ENCODE data around the gene KRT73.
"Not testable (repeated sequence)": the region's sequence is repeated elsewhere in the genome, so short reads cannot be mapped to it uniquely, and the experiment has no call there.

The KRT73 gene

DNA sequence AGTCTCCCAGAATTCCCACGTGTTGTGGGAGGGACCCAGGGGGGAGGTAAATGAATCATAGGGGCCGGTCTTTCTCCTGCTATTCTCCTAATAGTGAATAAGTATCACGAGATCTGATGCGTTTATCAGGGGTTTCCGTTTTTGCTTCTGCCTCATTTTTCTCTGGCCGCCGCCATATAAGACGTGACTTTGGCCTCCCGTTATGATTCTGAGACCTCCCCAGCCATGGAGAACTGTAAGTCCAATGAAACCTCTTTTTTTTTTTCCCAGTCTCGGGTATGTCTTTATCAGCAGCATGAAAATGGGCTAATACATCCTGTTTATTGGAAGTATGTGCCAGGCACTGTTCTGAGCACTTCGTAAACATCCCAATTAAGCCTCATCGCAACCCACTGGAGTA is 17.9 kb downstream of the KRT73 start:
- no peak for DNase-seq (ENCODE audit: low read depth in 2 of 2)

GRCh38 chr12:52600071-52600470 is 18.3 kb downstream of the KRT73 start:
- no peak for DNase-seq (ENCODE audit: low read depth in 2 of 2)

- DNase-seq (ENCODE audit: low read depth in 2 of 2), result no peak
Observed at GRCh38 chr12:52598966-52599365, 19.4 kb downstream of the KRT73 start.

DNA sequence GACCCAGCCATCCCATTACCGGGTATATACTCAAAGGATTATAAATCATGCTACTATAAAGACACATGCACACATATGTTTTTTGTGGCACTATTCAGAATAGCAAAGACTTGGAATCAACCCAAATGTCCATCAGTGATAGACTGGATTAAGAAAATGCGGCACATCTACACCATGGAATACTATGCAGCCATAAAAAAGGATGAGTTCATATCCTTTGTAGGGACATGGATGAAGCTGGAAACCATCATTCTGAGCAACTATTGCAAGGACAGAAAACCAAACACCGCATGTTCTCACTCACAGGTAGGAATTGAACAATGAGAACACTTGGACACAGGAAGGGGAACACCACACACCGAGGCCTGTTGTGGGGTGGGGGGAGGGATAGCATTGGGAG is 24.1 kb downstream of the KRT73 start:
- DNase-seq (ENCODE audit: low read depth in 2 of 2), result not testable (repeated sequence)

- DNase-seq (ENCODE audit: low read depth in 2 of 2), result no peak
Observed at GRCh38 chr12:52591521-52591920, 26.8 kb downstream of the KRT73 start.

GRCh38 chr12:52590021-52590420 is 28.3 kb downstream of the KRT73 start:
- DNase-seq (ENCODE audit: low read depth in 2 of 2), result no peak

DNA sequence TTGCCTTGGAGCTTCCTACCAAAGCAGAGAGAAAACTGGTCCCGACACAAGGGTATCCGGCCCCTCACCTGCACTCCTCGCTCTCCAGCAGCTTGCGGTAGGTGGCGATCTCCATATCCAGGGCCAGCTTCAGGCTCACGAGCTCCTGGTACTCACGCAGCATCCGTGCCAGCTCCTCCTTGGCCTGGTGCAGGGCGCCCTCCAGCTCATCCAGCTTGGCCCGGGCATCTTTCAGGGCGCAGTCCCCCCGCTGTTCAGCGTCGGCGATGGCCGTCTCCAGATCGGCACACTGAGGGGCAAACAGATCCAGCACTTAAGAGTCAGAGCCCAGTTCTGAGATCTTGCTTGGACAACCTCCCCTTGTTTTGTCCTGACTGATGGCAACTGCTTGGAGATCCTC is 30.8 kb downstream of the KRT73 start:
- no peak for DNase-seq (ENCODE audit: low read depth in 2 of 2)

DNA sequence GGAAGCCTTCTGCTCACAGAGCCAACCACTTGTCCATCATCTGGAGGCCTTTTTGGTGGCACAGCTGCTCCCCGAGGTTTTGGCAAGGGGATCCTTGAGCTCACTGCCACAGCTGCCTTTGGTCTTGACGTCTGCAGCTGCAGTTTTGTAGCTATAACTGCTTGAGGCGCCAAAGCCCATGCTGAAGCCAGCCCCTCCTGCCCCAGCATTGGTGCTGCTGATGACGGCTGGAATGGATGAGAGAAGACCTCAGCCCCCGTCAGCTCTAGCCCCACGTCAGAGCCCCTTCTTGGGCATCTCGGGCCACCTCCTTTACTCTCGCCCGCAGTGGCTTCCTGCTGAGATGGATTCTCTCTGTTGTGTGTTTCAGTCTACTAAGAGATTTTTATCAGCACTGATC is 32.4 kb downstream of the KRT73 start:
- DNase-seq (ENCODE audit: low read depth in 2 of 2), result peak; percentile 14 to 37

GRCh38 chr12:52585066-52585465 is 33.3 kb downstream of the KRT73 start:
- DNase-seq (ENCODE audit: low read depth in 2 of 2), result no peak

- DNase-seq (ENCODE audit: low read depth in 2 of 2), result no peak
Observed at GRCh38 chr12:52584156-52584682, 34.1 kb downstream of the KRT73 start.

- peak; percentile 34 to 51 for DNase-seq (ENCODE audit: low read depth in 2 of 2)
Observed at GRCh38 chr12:52582971-52583456, 35.3 kb downstream of the KRT73 start.

GRCh38 chr12:52582486-52582885 is 35.9 kb downstream of the KRT73 start:
- no peak for DNase-seq (ENCODE audit: low read depth in 2 of 2)

DNA sequence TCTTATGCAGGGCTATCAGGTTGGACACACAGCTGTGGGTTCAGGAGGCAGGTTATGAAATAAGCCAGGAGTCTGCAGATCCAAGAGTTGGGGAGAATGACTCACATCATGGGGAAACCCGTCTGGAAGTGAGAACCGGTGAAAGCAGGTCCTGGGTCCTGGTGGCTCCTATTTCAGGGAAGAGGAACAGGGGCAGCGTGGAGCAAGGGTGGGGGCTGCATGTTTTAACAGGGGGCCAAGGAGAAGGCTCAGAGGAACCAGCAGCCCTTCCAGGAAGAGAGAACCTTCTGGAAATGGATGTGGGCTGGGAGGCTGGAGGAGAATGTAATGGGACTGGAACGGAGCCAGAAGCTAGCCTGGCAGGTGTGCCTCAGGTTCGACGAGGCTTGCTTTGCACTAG is 36.9 kb downstream of the KRT73 start:
- DNase-seq (ENCODE audit: low read depth in 2 of 2), result no peak

- no peak for DNase-seq (ENCODE audit: low read depth in 2 of 2)
Observed at GRCh38 chr12:52581066-52581465, 37.3 kb downstream of the KRT73 start.

DNA sequence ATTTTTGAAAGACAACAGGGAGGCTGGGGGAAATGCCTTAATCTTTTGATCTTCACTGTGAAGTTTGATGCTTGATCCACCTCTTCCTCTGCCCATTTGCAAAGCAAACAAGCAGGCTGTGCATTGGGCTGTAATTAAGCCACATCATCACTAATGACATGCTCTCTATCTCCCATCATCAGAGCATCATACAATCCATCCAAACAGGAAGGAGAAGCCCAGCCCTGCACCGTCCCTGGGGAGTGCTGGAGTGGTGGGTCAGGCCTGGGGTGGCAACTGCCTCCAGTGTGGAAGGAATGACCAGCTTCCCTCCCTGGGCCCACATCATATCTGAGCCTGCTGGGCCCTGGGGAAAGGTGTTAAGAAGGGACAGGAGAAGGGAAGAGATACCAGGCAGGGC is 37.9 kb downstream of the KRT73 start:
- DNase-seq (ENCODE audit: low read depth in 2 of 2), result no peak

GRCh38 chr12:52579468-52580465 is 38.6 kb downstream of the KRT73 start:
- no peak for DNase-seq (ENCODE audit: low read depth in 2 of 2)

DNA sequence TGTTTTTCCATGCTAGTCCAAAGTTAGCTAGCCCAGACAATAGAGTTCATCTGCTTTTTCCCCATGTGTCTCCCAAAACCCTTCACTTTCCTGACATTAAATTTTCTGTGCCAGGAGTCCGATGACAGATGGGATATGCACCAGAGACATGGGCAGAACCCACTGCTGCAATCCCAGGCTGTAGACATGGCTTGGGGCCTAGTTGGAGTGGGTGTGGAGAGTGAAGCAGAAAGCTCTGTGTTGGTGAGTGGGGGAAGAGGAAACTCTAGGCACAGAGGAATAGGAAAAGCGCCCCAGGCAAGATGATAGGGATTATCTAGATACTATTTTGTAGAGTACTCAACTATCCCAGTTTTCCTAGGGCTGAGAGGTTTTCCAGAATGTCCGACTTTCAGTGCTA is 39.9 kb downstream of the KRT73 start:
- no peak for DNase-seq (ENCODE audit: low read depth in 2 of 2)

- no peak for DNase-seq (ENCODE audit: low read depth in 2 of 2)
Observed at GRCh38 chr12:52577316-52577715, 41.0 kb downstream of the KRT73 start.

- no peak for DNase-seq (ENCODE audit: low read depth in 2 of 2)
Observed at GRCh38 chr12:52575948-52576347, 42.4 kb downstream of the KRT73 start.

GRCh38 chr12:52575256-52575655 is 43.1 kb downstream of the KRT73 start:
- DNase-seq (ENCODE audit: low read depth in 2 of 2), result no peak

DNA sequence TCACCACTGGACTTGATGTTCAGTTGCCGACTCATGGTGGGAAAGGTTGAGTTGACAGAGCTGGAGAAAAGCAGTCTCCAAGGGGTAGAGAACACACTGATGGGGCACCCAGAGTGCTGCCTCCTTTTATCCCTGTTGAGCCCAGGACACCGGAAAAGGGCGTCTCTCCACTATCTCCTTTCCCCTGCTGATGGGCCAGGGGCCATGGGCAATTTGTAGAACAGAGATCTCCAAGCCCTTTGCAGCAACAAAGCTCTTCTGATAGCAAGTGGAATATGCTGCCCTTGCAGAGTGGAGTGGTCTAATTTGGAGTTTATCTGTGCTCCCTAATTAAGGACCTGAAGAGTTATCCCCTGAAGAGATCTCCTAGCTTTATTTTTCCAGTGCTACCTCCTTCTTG is 44.6 kb downstream of the KRT73 start, which contains the start of gene KRT74:
Gene KRT74, minus strand, starts transcription at position 101 of the 400 bp plus-strand sequence. Its CDS starts 66 bp downstream, at position 35.
- DNase-seq (ENCODE audit: low read depth in 2 of 2), result no peak

GRCh38 chr12:52573306-52573705 is 45.1 kb downstream of the KRT73 start:
- DNase-seq (ENCODE audit: low read depth in 2 of 2), result no peak

DNA sequence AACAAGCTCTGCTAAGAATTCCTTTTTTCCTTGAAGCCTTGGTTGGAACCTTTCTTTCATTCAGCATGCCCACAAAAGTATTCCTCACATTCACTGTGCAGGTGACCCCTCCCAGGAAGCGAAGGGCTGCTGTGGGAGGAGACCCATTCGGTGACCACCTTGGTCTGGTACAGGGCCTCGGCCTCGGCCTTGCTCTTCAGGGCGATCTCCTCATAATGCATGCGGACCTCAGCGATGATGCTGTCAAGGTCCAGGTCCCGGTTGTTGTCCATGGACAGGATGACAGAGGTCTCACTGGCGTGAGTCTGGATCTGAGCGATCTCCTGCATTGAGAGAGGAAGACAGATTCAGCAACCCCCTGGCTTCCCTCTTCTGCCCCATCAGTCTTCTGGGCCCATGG is 47.8 kb downstream of the KRT73 start:
- DNase-seq (ENCODE audit: low read depth in 2 of 2), result no peak

Measured in stimulated activated CD8-positive, alpha-beta memory T cell treated with anti-CD3 and anti-CD28 coated beads, Interleukin-15, amount 100 ng/mL, for 4 hours (primary cell).